ENCODE results near the gene DUSP18. TPM values are rescaled to one million over a fixed set of nuclear protein-coding genes. Genes with fewer than 3 reads are reported as not detected.

DUSP18 gene
- total and polyA plus RNA-seq, 9 of the 15 experiments (the other 6 are each of a cell fraction or from before 2014, with no cell fraction given): 1.00 to 3.7 (median 1.5) TPM

- no peak for TF ChIP-seq BACH1 (tag; IDR thresholded peaks at IDR 0.05)
- no peak for TF ChIP-seq MTF1 (CRISPR knock-in tag; IDR thresholded peaks at IDR 0.05; ENCODE audit: borderline replicate concordance)
Measured at GRCh38 chr22:30640839-30641430, 26.7 kb downstream of the DUSP18 start (continued).

- Histone ChIP-seq H3K9me3 (replicated peaks; ENCODE audit: control insufficient read depth, insufficient read depth, low read depth, low read length) (no peaks in the 10 kb centered on the region), H3K79me2 (ENCODE audit: control insufficient read depth, insufficient read depth, low read length) (no peaks in the 10 kb centered on the region), H3K27me3 (ENCODE audit: control insufficient read depth in 2 of 2, insufficient read depth in 2 of 2, low read length in 2 of 2) (no peaks in the 10 kb centered on the region), H3K4me2 (ENCODE audit: insufficient read depth, low read length) (no peak overlapping the region), H3K4me3 (no peak overlapping the region), H3K9me1 (ENCODE audit: control insufficient read depth, insufficient read depth, low read length) (no peaks in the 10 kb centered on the region), H4K20me1 (replicated peaks; ENCODE audit: control insufficient read depth, insufficient read depth, low read length) (no peaks in the 10 kb centered on the region), H3K9ac (ENCODE audit: insufficient read depth in 1 of 2, low read depth in 2 of 2, low read length in 2 of 2) (no peak overlapping the region), H3K36me3 (ENCODE audit: control insufficient read depth, insufficient read depth, low read length) (no peaks in the 10 kb centered on the region), H3K4me1 (replicated peaks in 1 of 2; ENCODE audit: control insufficient read depth in 2 of 2, insufficient read depth in 2 of 2, low read length in 2 of 2) (peaks cover 8 to 29% of the 10 kb centered on the region in 2 experiments; a peak in 4 of 5 replicates), H3K27ac (ENCODE audit: extremely low read depth, low read depth, low read length) (no peak overlapping the region), H2AFZ (ENCODE audit: low read depth, low read length) (no peak overlapping the region)
- intact Hi-C loops (cut with micrococcal nuclease): no loop called here
- DNase-seq (ENCODE audit: extremely low read depth in 1 of 4, low spot score in 3 of 4): no peak
- WGBS (ENCODE audit: insufficient coverage, low coverage, missing lambda C conversion rate): 80% methylated on average over 2 of the region's 4 CpGs
- POLR2A ChIA-PET: interaction anchor here (1.1 kb wide), 1 partner anchor 27 kb away, joined by 3 read pairs; no protein-coding TSS in a partner anchor
- in situ Hi-C loops (cut with MboI): no loop called here
- no peak for FAIRE-seq
- no TSS peak for BruUV-seq (replicated peaks)
- CTCF ChIA-PET (ENCODE audit: low intra/inter-chr PET ratio): no interaction called here
- no peak for ATAC-seq
- TF ChIP-seq GATAD2A (IDR thresholded peaks at IDR 0.05) (no peak), KLF13 (tag; IDR thresholded peaks at IDR 0.05; ENCODE audit: borderline replicate concordance, low read depth) (no peak), MCM2 (IDR thresholded peaks at IDR 0.05; ENCODE audit: low read depth) (no peak), TCF3 (CRISPR knock-in tag; IDR thresholded peaks at IDR 0.05) (no peak), ZNF217 (CRISPR knock-in tag; IDR thresholded peaks at IDR 0.05) (no peak), RAD51 (IDR thresholded peaks at IDR 0.05; ENCODE audit: borderline replicate concordance, low read depth) (no peak), ETV6 (IDR thresholded peaks at IDR 0.05; ENCODE audit: borderline replicate concordance in 1 of 2, low read depth in 2 of 2, low read length in 1 of 2) (no peak), ETV6 (CRISPR knock-in tag; IDR thresholded peaks at IDR 0.05; ENCODE audit: borderline replicate concordance) (no peak), KDM4B (IDR thresholded peaks at IDR 0.05; ENCODE audit: borderline replicate concordance in 2 of 2, low read depth in 1 of 2) (no peak), ZBTB40 (IDR thresholded peaks at IDR 0.05) (no peak), ZBTB40 (CRISPR knock-in tag; IDR thresholded peaks at IDR 0.05) (no peak)
Measured at GRCh38 chr22:30640361-30640760, 27.3 kb downstream of the DUSP18 start.

Measured in K562 (cell line).